GM19193 (cell line): ENCODE results near the gene UVRAG.

Source experiments
- POLR2A ChIP-seq: IDR thresholded peaks from 4 replicates; pipeline ENCODE4 v1.6.1; 2011; ENCODE audit not compliant: insufficient read depth, insufficient read length; ENCODE audit errors: extremely low read depth

The UVRAG gene

GRCh38 chr11:76025817-76026216 lies 210.8 kb downstream of the UVRAG start:
- TF ChIP-seq POLR2A: no peak

- TF ChIP-seq POLR2A: no peak
Measured at GRCh38 chr11:76026281-76026680, 211.3 kb downstream of the UVRAG start.

- no peak for TF ChIP-seq POLR2A
Measured at GRCh38 chr11:76026862-76027261, 211.9 kb downstream of the UVRAG start.

GRCh38 chr11:76030286-76030685 lies 215.3 kb downstream of the UVRAG start:
- no peak for TF ChIP-seq POLR2A

- no peak for TF ChIP-seq POLR2A
Measured at GRCh38 chr11:76030968-76031590, 216.1 kb downstream of the UVRAG start.

- TF ChIP-seq POLR2A: no peak
Measured at GRCh38 chr11:76033699-76034098, 218.7 kb downstream of the UVRAG start.

GRCh38 chr11:76035020-76035419 lies 220.0 kb downstream of the UVRAG start:
- no peak for TF ChIP-seq POLR2A

GRCh38 chr11:76038608-76039007 lies 223.6 kb downstream of the UVRAG start:
- TF ChIP-seq POLR2A: no peak

- no peak for TF ChIP-seq POLR2A
Measured at GRCh38 chr11:76041208-76041607, 226.2 kb downstream of the UVRAG start.

- no peak for TF ChIP-seq POLR2A
Measured at GRCh38 chr11:76044750-76045320, 229.8 kb downstream of the UVRAG start.

- TF ChIP-seq POLR2A: no peak
Measured at GRCh38 chr11:76047231-76047630, 232.2 kb downstream of the UVRAG start.

- TF ChIP-seq POLR2A: no peak
Measured at GRCh38 chr11:76047766-76048165, 232.8 kb downstream of the UVRAG start.

GRCh38 chr11:76048763-76049162 lies 233.8 kb downstream of the UVRAG start:
- TF ChIP-seq POLR2A: no peak

- no peak for TF ChIP-seq POLR2A
Measured at GRCh38 chr11:76049511-76049910, 234.5 kb downstream of the UVRAG start.

GRCh38 chr11:76051937-76052336 lies 236.9 kb downstream of the UVRAG start:
- TF ChIP-seq POLR2A: no peak

- no peak for TF ChIP-seq POLR2A
Measured at GRCh38 chr11:76054330-76054729, 239.3 kb downstream of the UVRAG start.

GRCh38 chr11:76056876-76057275 lies 241.9 kb downstream of the UVRAG start:
- TF ChIP-seq POLR2A: no peak

GRCh38 chr11:76062733-76063132 lies 247.7 kb downstream of the UVRAG start:
- TF ChIP-seq POLR2A: no peak

- TF ChIP-seq POLR2A: no peak
Measured at GRCh38 chr11:76064192-76064591, 249.2 kb downstream of the UVRAG start.
